Renal cortex interstitium (tissue), 3 donors: ENCODE data around the gene CLEC18C. TPM values are rescaled to one million over a fixed set of nuclear protein-coding genes. Genes with fewer than 3 reads are reported as not detected.

Experiments
- polyA plus RNA-seq, 3 donors: library from polyadenylated mRNA; unstranded; fragments of 120-200 nt; gene quantifications; one replicate each; pipeline ENCODE4 v1.2.1, GENCODE V29; 2013; ENCODE audit not compliant: insufficient read length in 3 of 3

Gene CLEC18C
- polyA plus RNA-seq, 3 donors = 51.2 to 74.9 (median 67.8) TPM

Other genes starting within 250 kb of the CLEC18C start
- 10 to 100 TPM; 47.6 to 92.0 (median 73.5) TPM for gene CLEC18A, start 222.5 kb upstream of the CLEC18C start, polyA plus RNA-seq
- gene PDPR, start 59.5 kb upstream of the CLEC18C start, polyA plus RNA-seq = 10 to 100 TPM; 32.8 to 49.3 (median 36.6) TPM
- 10 to 100 TPM; 14.5 to 18.3 (median 16.3) TPM for gene EXOSC6, start 78.2 kb downstream of the CLEC18C start, polyA plus RNA-seq
- 10 to 100 TPM; 82.2 to 85.2 (median 83.0) TPM for gene AARS1, start 115.7 kb downstream of the CLEC18C start, polyA plus RNA-seq
- 10 to 100 TPM; 33.0 to 36.4 (median 33.9) TPM for gene DDX19B, start 125.4 kb downstream of the CLEC18C start, polyA plus RNA-seq
- 10 to 100 TPM; 50.7 to 52.1 (median 52.0) TPM for gene DDX19A, start 173.1 kb downstream of the CLEC18C start, polyA plus RNA-seq